ENCODE measurements around the gene ABCA13. TPM values are rescaled to one million over a fixed set of nuclear protein-coding genes. Genes with fewer than 3 reads are reported as not detected.
"Not testable (repeated sequence)": the region's sequence is repeated elsewhere in the genome, so short reads cannot be mapped to it uniquely, and the experiment has no call there.

ABCA13 gene
- total RNA-seq, 3 donors from 2014 or later = 0.08 TPM; not detected in 1

DNA sequence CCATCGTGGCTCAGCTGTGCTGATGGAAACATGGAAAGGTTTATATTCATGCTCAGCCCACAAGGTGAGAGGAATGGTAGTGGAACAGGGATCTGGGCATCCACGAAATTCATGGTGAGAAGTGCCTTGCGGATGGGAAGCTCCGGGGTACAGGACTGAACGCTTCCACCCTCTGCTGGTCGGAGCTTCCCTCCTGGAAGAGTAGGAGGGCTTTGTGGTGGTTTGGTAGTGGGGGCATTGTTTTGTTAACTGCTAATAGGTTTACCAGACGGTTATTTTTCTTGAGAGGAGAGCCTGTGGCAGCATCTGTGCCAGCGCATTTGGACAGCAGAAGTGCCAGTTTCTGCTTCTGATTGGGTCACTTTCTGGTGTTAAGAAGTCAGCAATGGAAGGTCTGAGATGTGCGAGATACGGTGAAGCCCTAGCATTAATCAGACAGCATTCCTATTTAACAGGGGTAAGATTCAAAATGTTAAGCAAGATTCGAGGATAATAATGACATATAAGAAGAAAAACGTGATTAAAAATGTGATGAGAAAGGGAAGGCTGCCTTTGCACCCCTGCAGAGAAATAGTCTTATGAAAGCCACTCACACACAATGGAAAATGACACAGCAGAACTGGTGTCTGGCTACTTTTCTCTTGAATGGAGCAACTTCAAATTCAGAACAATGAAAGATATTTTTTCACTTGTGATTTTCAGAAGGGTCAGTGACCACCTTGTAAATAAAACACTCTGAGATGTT, 17.7 kb downstream of the ABCA13 start:
- no peaks in the 10 kb centered on the region for H3K36me3 Mint-ChIP-seq (ENCODE audit: insufficient read depth)
- H3K4me3 Mint-ChIP-seq = no peak overlapping the region
- DNase-seq (no peak), ATAC-seq (no peak)
- H3K9me3 Mint-ChIP-seq = peaks cover 4% of the 10 kb centered on the region
- no peaks in the 10 kb centered on the region for H3K4me1 Mint-ChIP-seq (ENCODE audit: low read depth)
- peaks cover 10% of the 10 kb centered on the region for H3K27me3 Mint-ChIP-seq (ENCODE audit: low read depth)

DNA sequence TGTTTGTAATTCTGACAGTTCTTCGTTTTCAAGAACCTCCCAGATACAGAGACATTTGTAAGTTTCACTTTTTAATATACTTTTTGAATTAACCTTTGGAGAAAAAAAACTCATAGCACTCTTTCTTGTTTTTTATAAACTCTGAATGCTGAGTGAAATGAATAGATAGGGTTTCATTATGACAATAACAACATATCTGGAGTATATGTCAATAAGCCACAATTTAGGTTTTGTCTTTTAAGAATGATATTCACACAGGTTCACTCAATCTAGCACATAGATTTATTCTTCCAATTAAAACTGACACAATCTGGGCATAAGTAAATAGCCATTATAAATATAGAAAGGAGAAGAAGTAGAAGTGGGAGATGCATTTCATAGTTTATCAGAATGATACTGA, 21.7 kb downstream of the ABCA13 start:
- H3K27me3 Mint-ChIP-seq (ENCODE audit: low read depth) = peaks cover 10% of the 10 kb centered on the region
- H3K4me3 Mint-ChIP-seq = no peak overlapping the region
- H3K9me3 Mint-ChIP-seq = no peaks in the 10 kb centered on the region
- DNase-seq (no peak), ATAC-seq (no peak)
- H3K36me3 Mint-ChIP-seq (ENCODE audit: insufficient read depth) = no peaks in the 10 kb centered on the region
- H3K4me1 Mint-ChIP-seq (ENCODE audit: low read depth) = no peaks in the 10 kb centered on the region

DNA sequence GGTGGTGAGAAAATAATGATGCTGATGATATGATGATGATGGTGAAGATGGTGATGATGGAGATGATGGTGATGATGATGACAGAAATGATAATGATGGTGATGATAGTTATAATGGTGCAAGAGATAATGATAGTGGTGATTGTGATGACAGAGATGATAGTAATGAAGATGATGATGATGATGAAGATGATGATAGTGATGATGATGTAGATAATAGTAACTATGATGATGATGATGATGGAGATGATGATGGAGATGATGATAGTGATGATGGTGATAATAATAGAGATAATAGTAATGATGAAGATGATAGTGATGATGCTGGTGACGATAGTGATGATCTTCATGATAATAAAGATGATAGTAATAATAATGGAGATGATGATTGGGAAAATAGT, 22.2 kb downstream of the ABCA13 start:
- peaks cover 7% of the 10 kb centered on the region for H3K27me3 Mint-ChIP-seq (ENCODE audit: low read depth)
- no peak for ATAC-seq
- no peak for DNase-seq
- no peaks in the 10 kb centered on the region for H3K36me3 Mint-ChIP-seq (ENCODE audit: insufficient read depth)
- H3K4me1 Mint-ChIP-seq (ENCODE audit: low read depth) = no peaks in the 10 kb centered on the region
- H3K9me3 Mint-ChIP-seq = no peaks in the 10 kb centered on the region
- no peak overlapping the region for H3K4me3 Mint-ChIP-seq

DNA sequence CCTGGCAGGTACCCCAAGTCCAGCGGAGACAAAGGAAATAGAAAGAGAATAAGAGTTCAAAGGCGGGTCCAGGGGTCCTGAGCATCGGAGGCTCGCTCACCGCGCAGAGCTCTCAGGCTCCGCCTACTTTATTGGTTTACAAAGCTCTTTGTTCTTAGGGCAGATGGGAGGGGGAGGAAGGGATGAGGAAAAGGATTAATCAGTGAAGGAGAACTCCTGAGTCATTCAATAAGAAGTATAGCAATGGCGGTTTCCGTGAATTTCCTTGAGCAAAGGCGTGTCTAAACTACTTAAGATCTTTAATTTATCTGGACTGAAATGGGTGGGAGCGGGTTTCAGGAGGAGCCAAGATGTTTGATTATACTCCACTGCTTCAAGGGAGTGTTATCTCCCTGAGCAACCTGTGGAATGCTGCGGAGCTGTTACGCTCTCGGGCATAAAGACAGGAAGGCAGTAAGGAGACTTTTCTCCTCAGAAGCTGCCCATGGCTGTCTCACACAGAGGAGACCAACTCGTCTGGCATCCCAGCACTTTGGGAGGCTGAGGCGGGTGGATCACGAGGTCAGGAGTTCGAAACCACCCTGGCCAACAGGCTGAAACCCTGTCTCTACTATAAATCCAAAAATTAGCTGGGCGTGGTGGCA, 29.8 kb downstream of the ABCA13 start:
- not testable (repeated sequence) for ATAC-seq; H3K4me1 Mint-ChIP-seq (ENCODE audit: low read depth); DNase-seq; H3K4me3 Mint-ChIP-seq; H3K27me3 Mint-ChIP-seq (ENCODE audit: low read depth); H3K36me3 Mint-ChIP-seq (ENCODE audit: insufficient read depth); H3K9me3 Mint-ChIP-seq

DNA sequence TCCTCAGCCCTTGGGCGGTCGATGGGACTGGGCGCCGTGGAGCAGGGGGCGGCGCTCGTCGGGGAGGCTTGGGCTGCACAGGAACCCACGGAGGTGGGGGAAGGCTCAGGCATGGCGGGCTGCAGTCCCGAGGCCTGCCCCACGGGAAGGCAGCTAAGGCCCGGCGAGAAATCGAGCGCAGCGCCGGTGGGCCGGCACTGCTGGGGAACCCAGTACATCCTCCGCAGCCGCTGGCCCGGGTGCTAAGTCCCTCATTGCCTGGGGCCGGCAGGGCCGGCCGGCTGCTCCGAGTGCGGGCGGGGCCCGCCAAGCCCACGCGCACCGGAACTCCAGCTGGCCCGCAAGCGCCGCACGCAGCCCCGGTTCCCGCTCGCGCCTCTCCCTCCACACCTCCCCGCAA, 31.7 kb downstream of the ABCA13 start:
- H3K36me3 Mint-ChIP-seq (ENCODE audit: insufficient read depth); H3K4me1 Mint-ChIP-seq (ENCODE audit: low read depth); DNase-seq; H3K9me3 Mint-ChIP-seq; H3K4me3 Mint-ChIP-seq; H3K27me3 Mint-ChIP-seq (ENCODE audit: low read depth); ATAC-seq: not testable (repeated sequence)

DNA sequence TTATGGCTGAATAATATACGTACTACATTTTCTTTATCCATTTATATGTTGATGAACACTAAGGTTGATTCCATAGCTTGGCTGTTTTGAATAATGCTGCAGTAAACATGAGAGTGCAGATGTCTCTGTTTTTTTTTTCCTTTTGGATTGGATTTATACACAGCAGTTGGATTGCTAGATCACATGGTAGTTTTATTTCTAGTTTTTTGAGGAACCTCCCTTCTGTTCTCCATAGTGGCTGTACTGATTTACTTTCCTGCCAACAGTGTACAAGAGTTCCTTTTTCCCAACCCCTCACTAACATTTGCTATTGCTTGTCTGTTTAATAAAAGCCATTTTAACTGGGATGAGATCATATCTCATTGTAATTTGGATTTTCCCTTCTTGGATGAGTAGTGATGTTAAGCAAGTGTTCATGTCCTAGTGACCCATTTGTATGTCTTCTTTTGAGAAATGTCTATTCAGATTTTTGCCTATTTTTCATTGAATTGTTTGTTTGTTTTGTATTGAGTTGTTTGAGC, 36.0 kb downstream of the ABCA13 start:
- no peaks in the 10 kb centered on the region for H3K9me3 Mint-ChIP-seq
- no peaks in the 10 kb centered on the region for H3K4me1 Mint-ChIP-seq (ENCODE audit: low read depth)
- ATAC-seq (no peak), DNase-seq (no peak)
- no peak overlapping the region for H3K4me3 Mint-ChIP-seq
- no peaks in the 10 kb centered on the region for H3K36me3 Mint-ChIP-seq (ENCODE audit: insufficient read depth)
- peaks cover 8% of the 10 kb centered on the region for H3K27me3 Mint-ChIP-seq (ENCODE audit: low read depth)

DNA sequence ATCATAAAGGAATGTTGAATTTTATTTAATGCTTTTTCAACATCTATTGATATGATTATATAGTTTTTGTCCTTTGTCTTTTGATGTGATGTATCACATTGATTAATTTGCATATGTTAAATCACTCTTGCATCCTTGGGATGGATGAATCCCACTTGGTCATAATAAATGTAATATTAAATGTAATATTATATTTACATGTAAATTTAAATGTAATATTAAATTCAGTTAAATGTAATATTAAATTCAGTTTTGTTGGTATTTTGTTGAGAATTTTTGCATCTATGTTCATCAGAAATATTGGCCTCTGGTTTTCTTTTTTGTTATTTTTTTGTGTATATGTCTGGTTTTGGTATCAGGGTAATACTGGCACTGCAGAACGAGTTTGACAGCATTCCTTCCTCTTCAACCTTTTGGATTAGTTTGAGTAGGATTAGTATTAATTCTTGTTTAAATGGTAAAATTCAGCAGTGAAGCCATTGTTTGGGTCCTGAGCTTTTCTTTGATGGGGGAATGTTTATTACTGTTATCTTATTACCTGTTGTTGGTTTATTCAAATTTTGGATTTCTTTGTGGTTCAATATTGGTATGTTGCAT, 37.8 kb downstream of the ABCA13 start:
- peaks cover 8% of the 10 kb centered on the region for H3K27me3 Mint-ChIP-seq (ENCODE audit: low read depth)
- no peak for ATAC-seq
- H3K36me3 Mint-ChIP-seq (ENCODE audit: insufficient read depth) = no peaks in the 10 kb centered on the region
- no peak for DNase-seq
- H3K9me3 Mint-ChIP-seq = no peaks in the 10 kb centered on the region
- no peak overlapping the region for H3K4me3 Mint-ChIP-seq
- H3K4me1 Mint-ChIP-seq (ENCODE audit: low read depth) = no peaks in the 10 kb centered on the region

DNA sequence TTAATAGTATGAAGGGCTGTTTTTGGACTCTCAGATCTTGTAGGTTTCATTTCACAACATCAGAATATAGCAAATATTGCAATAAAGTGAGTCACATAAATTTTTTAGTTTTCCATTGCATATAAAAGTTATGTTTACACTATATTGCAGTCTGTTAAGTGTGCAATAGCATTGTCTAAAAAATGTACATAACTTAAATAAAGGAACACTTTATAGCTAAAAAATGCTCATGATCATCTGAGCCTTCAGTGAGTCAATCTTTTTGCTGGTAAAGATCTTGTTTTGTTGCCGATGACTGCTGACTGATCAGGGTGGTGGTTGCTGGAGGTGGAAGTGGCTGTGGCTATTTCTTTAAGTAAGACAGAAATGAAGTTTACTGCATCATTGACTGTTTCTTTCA, 42.0 kb downstream of the ABCA13 start:
- ATAC-seq = no peak
- Mint-ChIP-seq H3K4me1 (ENCODE audit: low read depth) (no peaks in the 10 kb centered on the region), H3K4me3 (no peak overlapping the region), H3K9me3 (peaks cover 3% of the 10 kb centered on the region), H3K36me3 (ENCODE audit: insufficient read depth) (no peaks in the 10 kb centered on the region), H3K27me3 (ENCODE audit: low read depth) (peaks cover 20% of the 10 kb centered on the region)
- DNase-seq = no peak

DNA sequence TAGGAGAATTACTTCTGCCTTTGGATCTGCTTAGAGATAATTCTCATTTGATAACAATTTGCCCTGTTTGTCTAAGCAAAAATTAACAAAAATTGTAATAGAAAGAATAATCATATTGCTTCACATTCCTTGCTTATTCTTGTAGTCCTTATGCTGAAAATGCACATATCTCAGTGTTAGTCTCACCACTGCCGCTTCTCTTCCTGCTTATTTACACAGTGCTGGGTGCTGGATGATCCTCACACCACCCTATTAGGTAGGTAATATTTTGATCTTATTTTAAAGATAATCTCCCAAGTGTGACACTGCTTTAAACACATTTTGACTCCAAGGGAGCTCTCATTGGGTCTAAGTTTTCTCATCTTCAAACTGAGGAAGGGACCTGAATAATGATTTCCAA, 46.0 kb downstream of the ABCA13 start:
- DNase-seq = no peak
- H3K4me1 Mint-ChIP-seq (ENCODE audit: low read depth) = no peaks in the 10 kb centered on the region
- no peak overlapping the region for H3K4me3 Mint-ChIP-seq
- peaks cover 15% of the 10 kb centered on the region for H3K27me3 Mint-ChIP-seq (ENCODE audit: low read depth)
- peaks cover 3% of the 10 kb centered on the region for H3K9me3 Mint-ChIP-seq
- no peaks in the 10 kb centered on the region for H3K36me3 Mint-ChIP-seq (ENCODE audit: insufficient read depth)
- ATAC-seq = no peak

DNA sequence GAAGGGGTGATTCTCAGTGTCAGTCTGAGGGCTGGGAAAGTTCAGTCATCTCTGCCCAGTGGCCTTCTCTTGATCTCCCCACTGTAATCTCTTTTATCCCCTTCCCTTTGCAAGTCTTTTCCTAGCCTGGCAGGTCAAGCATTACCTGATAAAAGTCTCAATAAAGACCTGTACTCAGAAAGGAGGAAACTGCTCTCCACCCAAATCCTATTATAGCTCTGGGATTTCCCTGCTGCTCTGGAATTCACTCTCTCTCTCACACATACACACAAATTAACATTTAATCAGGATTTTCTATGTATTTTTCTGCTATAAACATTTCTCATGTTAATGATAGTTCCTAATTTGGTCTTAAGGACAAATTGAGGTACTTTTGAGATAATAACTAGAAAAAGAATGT, 46.5 kb downstream of the ABCA13 start:
- Mint-ChIP-seq H3K4me1 (ENCODE audit: low read depth) (no peaks in the 10 kb centered on the region), H3K4me3 (no peak overlapping the region), H3K9me3 (peaks cover 3% of the 10 kb centered on the region), H3K36me3 (ENCODE audit: insufficient read depth) (no peaks in the 10 kb centered on the region), H3K27me3 (ENCODE audit: low read depth) (peaks cover 15% of the 10 kb centered on the region)
- no peak for DNase-seq
- ATAC-seq = no peak

DNA sequence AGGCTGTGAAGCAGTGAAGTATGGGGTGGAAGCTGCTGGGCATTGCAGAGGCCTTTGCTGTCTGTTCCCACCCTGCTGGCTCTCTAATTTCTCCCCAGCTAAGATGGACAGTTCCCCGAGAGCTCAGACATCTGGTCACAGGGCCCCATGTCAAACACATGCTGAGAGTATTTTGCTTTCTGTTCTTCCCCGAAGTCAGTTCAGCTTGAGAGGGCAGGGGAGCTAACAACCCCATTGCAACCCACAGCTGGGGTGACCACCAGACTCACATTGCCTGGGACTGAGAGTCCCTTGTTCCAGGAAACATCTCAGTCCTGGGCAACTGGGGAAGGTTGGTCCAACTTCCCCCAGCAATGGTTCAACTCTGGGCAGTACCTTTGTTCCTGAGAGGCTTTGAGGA, 52.8 kb downstream of the ABCA13 start:
- Mint-ChIP-seq H3K4me3 (no peak overlapping the region), H3K4me1 (ENCODE audit: low read depth) (no peaks in the 10 kb centered on the region), H3K9me3 (no peaks in the 10 kb centered on the region), H3K36me3 (ENCODE audit: insufficient read depth) (no peaks in the 10 kb centered on the region), H3K27me3 (ENCODE audit: low read depth) (no peaks in the 10 kb centered on the region)
- ATAC-seq = no peak
- DNase-seq = no peak

DNA sequence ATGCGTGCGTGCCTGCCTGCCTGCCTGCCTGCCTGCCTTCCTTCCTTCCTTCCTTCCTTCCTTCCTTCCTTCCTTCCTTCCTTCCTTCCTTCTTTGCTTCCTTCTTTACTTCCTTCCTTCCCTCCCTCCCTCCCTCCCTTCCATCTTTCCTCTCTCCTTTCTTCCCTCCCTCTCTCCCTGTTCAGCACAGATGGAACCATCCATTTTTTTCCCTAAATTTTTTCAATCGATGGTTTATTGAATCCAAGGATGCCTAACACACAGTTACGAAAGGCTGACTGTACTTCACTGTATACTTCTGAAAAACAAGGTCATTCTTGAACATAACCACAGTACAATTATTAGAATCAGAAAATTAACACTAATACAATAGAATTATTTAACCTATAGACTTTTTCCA, 53.8 kb downstream of the ABCA13 start:
- Mint-ChIP-seq H3K9me3 (no peaks in the 10 kb centered on the region), H3K27me3 (ENCODE audit: low read depth) (no peaks in the 10 kb centered on the region), H3K4me3 (no peak overlapping the region), H3K4me1 (ENCODE audit: low read depth) (no peaks in the 10 kb centered on the region), H3K36me3 (ENCODE audit: insufficient read depth) (no peaks in the 10 kb centered on the region)
- no peak for ATAC-seq
- DNase-seq = no peak

DNA sequence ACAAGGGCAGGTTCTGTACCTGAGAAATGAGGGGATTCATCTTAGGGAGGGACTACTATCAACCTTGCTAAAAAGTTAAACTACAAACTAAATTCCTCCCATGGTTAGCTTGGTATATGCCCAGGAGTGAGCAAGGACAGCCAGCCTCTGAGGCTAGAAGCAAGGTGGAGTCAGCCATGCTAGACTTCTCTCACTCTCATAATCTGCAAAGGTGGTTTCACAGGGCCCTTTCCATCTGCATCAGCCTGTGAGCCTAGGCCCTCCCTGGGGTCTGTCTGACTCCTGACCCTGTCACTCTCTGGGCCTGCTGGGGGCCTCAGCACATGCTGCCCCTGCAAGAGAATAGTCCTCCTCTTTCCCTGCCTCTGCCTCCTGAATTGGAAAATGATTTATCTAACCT, 66.1 kb downstream of the ABCA13 start:
- Mint-ChIP-seq H3K27me3 (ENCODE audit: low read depth) (peaks cover 2% of the 10 kb centered on the region), H3K4me1 (ENCODE audit: low read depth) (no peaks in the 10 kb centered on the region), H3K4me3 (no peak overlapping the region), H3K36me3 (ENCODE audit: insufficient read depth) (no peaks in the 10 kb centered on the region), H3K9me3 (peaks cover 5% of the 10 kb centered on the region)
- ATAC-seq = no peak
- DNase-seq = no peak

DNA sequence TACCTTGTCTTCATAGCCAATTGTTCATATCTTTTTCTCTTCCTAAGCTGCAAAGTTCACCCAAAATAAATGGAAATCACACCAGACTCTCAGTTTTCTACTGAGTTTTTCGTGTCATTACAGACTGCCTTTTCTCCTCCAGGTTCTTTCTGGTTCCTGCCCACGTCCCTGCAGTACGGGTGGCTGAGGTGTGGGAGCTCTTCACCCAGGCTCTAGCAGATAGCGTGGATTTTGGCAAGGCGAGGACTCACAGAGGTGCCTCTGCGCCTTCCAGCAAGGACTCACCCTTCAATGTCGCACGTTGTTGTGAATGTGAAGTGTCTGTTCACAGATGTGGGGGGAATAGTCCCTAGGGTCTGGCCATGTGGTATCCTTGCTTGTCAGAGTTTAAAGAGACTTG, 71.6 kb downstream of the ABCA13 start:
- H3K4me1 Mint-ChIP-seq (ENCODE audit: low read depth) = no peaks in the 10 kb centered on the region
- no peaks in the 10 kb centered on the region for H3K36me3 Mint-ChIP-seq (ENCODE audit: insufficient read depth)
- H3K9me3 Mint-ChIP-seq = no peaks in the 10 kb centered on the region
- peaks cover 9% of the 10 kb centered on the region for H3K27me3 Mint-ChIP-seq (ENCODE audit: low read depth)
- no peak overlapping the region for H3K4me3 Mint-ChIP-seq
- no peak for DNase-seq
- no peak for ATAC-seq

DNA sequence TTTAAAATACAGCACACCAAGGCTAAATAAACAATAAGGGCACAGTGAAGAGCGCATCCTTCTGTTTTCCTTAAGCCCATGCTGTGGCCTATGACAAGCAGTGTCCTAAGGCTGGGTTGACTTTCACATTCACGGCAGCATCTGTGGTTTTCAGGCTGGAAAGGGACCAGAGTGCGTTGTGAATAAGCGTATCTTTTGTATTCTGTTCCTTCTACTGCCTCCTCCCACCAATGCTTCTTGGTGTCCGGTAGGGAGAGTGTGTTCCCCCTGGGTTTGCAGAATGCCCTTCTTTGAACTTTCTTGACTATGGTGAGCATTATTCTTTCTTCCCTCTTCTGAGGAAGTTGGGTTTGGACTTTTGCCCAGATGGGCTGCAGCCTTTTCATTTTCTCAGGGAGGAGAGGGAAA, 73.6 kb downstream of the ABCA13 start:
- no peaks in the 10 kb centered on the region for H3K9me3 Mint-ChIP-seq
- DNase-seq = no peak
- no peak for ATAC-seq
- H3K4me3 Mint-ChIP-seq = no peak overlapping the region
- H3K4me1 Mint-ChIP-seq (ENCODE audit: low read depth) = no peaks in the 10 kb centered on the region
- peaks cover 9% of the 10 kb centered on the region for H3K27me3 Mint-ChIP-seq (ENCODE audit: low read depth)
- H3K36me3 Mint-ChIP-seq (ENCODE audit: insufficient read depth) = no peaks in the 10 kb centered on the region
